Kidney (tissue), 22 donors: Measurements from ENCODE around the gene CRABP2. TPM values are rescaled to one million over a fixed set of nuclear protein-coding genes. Genes with fewer than 3 reads are reported as not detected.

Source experiments
- DNase-seq, 5 donors: peaks; one replicate each; pipeline ENCODE4 v3.0.0-alpha.2; 2013 to 2020
- FAIRE-seq: peaks from 2 replicates; lab custom pipeline; 2012; peaks lifted over from hg19 to GRCh38; lab: Jason Lieb, UNC
- H3K27ac ChIP-seq, 2 donors: one replicate each; pipeline ENCODE4 v1.7.0; 2013; ENCODE audit warnings: low read depth in 2 of 2, low read length in 2 of 2, inconsistent platforms in 1 of 2
- H3K27me3 ChIP-seq: one replicate; pipeline ENCODE4 v1.7.1; 2013; ENCODE audit warnings: low read length, inconsistent platforms; ENCODE audit not compliant: control insufficient read depth, insufficient read depth
- H3K36me3 ChIP-seq, 3 donors: one replicate each; pipeline versions ENCODE4 v1.7.0 to v1.7.1; 2013; ENCODE audit warnings: low read length in 3 of 3, control low read depth in 1 of 3, inconsistent platforms in 1 of 3; ENCODE audit not compliant: insufficient read depth in 3 of 3, control insufficient read depth in 2 of 3
- H3K4me1 ChIP-seq, 3 donors: one replicate each; pipeline versions ENCODE4 v1.7.0 to v1.7.1; 2013; ENCODE audit warnings: low read length in 3 of 3, inconsistent platforms in 1 of 3, low read depth in 1 of 3; ENCODE audit not compliant: control insufficient read depth in 2 of 3, insufficient read depth in 2 of 3
- H3K4me3 ChIP-seq, 3 donors: one replicate each; pipeline versions ENCODE4 v1.7.0 to v1.8.1; 2013; ENCODE audit warnings: low read length in 3 of 3, control low read depth in 1 of 3, inconsistent platforms in 1 of 3
- H3K9ac ChIP-seq, 3 donors: one replicate each; pipeline versions ENCODE4 v1.7.0 to v1.7.1; 2013; ENCODE audit warnings: low read length in 3 of 3, control low read depth in 1 of 3, inconsistent platforms in 1 of 3
- H3K9me3 ChIP-seq, 3 donors: one replicate each; pipeline versions ENCODE4 v1.7.0 to v1.7.1; 2013; ENCODE audit warnings: low read length in 3 of 3, control low read depth in 1 of 3, inconsistent platforms in 1 of 3; ENCODE audit not compliant: control insufficient read depth in 2 of 3, insufficient read depth in 1 of 3
- CTCF ChIP-seq: IDR thresholded peaks from 3 replicates; pipeline ENCODE4 v1.5.1; 2012; ENCODE audit warnings: mild to moderate bottlenecking, moderate library complexity, borderline replicate concordance; ENCODE audit not compliant: insufficient read depth; ENCODE audit errors: extremely low read depth
- intact Hi-C: fragments of 100-400 bp; cut with DNase I; formaldehyde crosslinking; loops from one replicate; pipeline ENCODE4 v1.11.1; 2022
- long read RNA-seq, 10 donors: library from polyadenylated mRNA in 1 of 10; unstranded in 1 of 10; transcript quantifications; one replicate each; pipeline ENCODE4 v2.0.0 and lab custom pipeline, GENCODE V29; 2021 to 2026
- polyA plus RNA-seq: library from polyadenylated mRNA; stranded (reverse); fragments of 350-450 nt; fragmentation: Illumina TruSeq; extraction: RNeasy Lipid Tissue Mini Kit (QIAGEN cat#74804); gene quantifications from one replicate; pipeline ENCODE4 v1.2.3, GENCODE V29; 2014; ENCODE audit warnings: low read depth, low replicate concordance; ENCODE audit not compliant: insufficient read depth
- total RNA-seq: library from RNA; stranded (reverse); fragmentation: NEBNext Ultra II Directional; extraction: Animal tissue kit (Norgen Biotek cat#: 25700); gene quantifications from one replicate; pipeline ENCODE4 v1.2.1, GENCODE V29; 2021
- donor health status: control.
- donor health status: control.
- donor health status: control.
- donor health status: control.
- donor health status: control.
- donor health status: DM: yes; HTN: yes; CAD: no.
- donor health status: Normal renal cell carcinoma (clear cell type).

The CRABP2 gene
- total RNA-seq (15.2 TPM), polyA plus RNA-seq (21.6 TPM)
- long read RNA-seq, donor 1, transcript CRABP2-203 (4 exons, 992 nt) = major isoform, 38 of 47 reads
- long read RNA-seq, donor 1, partial matches to known transcripts = 7 of 47 reads
- long read RNA-seq, donor 1, other reads (novel, unspliced or antisense) = 0 of 47 reads
- long read RNA-seq, donor 2, transcript CRABP2-203 (4 exons, 992 nt) = major isoform, 40 of 61 reads
- long read RNA-seq, donor 2, partial matches to known transcripts = 18 of 61 reads
- long read RNA-seq, donor 2, other reads (novel, unspliced or antisense) = 0 of 61 reads
- long read RNA-seq, donor 3, transcript CRABP2-203 (4 exons, 992 nt) = major isoform, 27 of 41 reads
- long read RNA-seq, donor 3, partial matches to known transcripts = 11 of 41 reads
- long read RNA-seq, donor 3, other reads (novel, unspliced or antisense) = 0 of 41 reads
- long read RNA-seq, donor 4, transcript CRABP2-203 (4 exons, 992 nt) = major isoform, 23 of 67 reads
- long read RNA-seq, donor 4, partial matches to known transcripts = 43 of 67 reads
- long read RNA-seq, donor 4, other reads (novel, unspliced or antisense) = 0 of 67 reads
- long read RNA-seq, donor 5, partial matches to known transcripts = 0 of 3 reads
- long read RNA-seq, donor 5, other reads (novel, unspliced or antisense) = 0 of 3 reads
- long read RNA-seq, donor 6, transcript CRABP2-203 (4 exons, 992 nt) = major isoform, 56 of 74 reads
- long read RNA-seq, donor 6, partial matches to known transcripts = 17 of 74 reads
- long read RNA-seq, donor 6, other reads (novel, unspliced or antisense) = 0 of 74 reads
- long read RNA-seq, donor 7, transcript CRABP2-203 (4 exons, 992 nt) = major isoform, 8 of 10 reads
- long read RNA-seq, donor 7, partial matches to known transcripts = 0 of 10 reads
- long read RNA-seq, donor 7, other reads (novel, unspliced or antisense) = 1 of 10 reads
- long read RNA-seq, donor 8, transcript CRABP2-203 (4 exons, 992 nt) = major isoform, 54 of 65 reads
- long read RNA-seq, donor 8, partial matches to known transcripts = 8 of 65 reads
- long read RNA-seq, donor 8, other reads (novel, unspliced or antisense) = 0 of 65 reads
- long read RNA-seq, donor 9, transcript CRABP2-203 (4 exons, 992 nt) = major isoform, 18 of 23 reads
- long read RNA-seq, donor 9, partial matches to known transcripts = 5 of 23 reads
- long read RNA-seq, donor 9, other reads (novel, unspliced or antisense) = 0 of 23 reads
- long read RNA-seq, donor 10, transcript CRABP2-203 (4 exons, 992 nt) = major isoform, 29 of 37 reads
- long read RNA-seq, donor 10, partial matches to known transcripts = 7 of 37 reads
- long read RNA-seq, donor 10, other reads (novel, unspliced or antisense) = 0 of 37 reads

- H3K9ac ChIP-seq = peak within 1 kb of the TSS in 2 of 3 donors; percentile 2 to 62
- DNase-seq = peak in 4 of 5 donors; percentile 62 to 90 (median 85)
- no peaks in the 10 kb centered on the region for H3K27me3 ChIP-seq
- H3K4me3 ChIP-seq = peak within 1 kb of the TSS; percentile 15 to 50 (median 39)
- no peak within 1 kb of the TSS for H3K27ac ChIP-seq
- FAIRE-seq = no peak
- TF ChIP-seq CTCF = no peak
- H3K36me3 ChIP-seq = no peaks in the 10 kb centered on the region
- H3K9me3 ChIP-seq = no peaks in the 10 kb centered on the region
- intact Hi-C loops = no loop called here
- peaks cover 0 to 11% (median 0%) of the 10 kb centered on the region in 3 donors for H3K4me1 ChIP-seq
These were observed at the start of gene CRABP2 for GRCh38 chr1:156705321-156705917. CRABP2 (minus strand) TSS chr1:156705583; CDS start chr1:156705446, 137 bp downstream.

GRCh38 chr1:156754219-156754618 is 48.8 kb upstream of the CRABP2 start:
- intact Hi-C loops = no loop called here
- FAIRE-seq = no peak

More at GRCh38 chr1:156754219-156754618, 48.8 kb upstream of the CRABP2 start:
- no peak overlapping the region for H3K4me3 ChIP-seq
- peaks cover 0 to 15% (median 12%) of the 10 kb centered on the region in 3 donors for H3K4me1 ChIP-seq
- no peak for DNase-seq
- no peak overlapping the region for H3K9ac ChIP-seq
- H3K36me3 ChIP-seq = no peaks in the 10 kb centered on the region
- TF ChIP-seq CTCF = no peak
- H3K27me3 ChIP-seq = no peaks in the 10 kb centered on the region
- no peaks in the 10 kb centered on the region for H3K9me3 ChIP-seq
- H3K27ac ChIP-seq = no peak overlapping the region
